ENCODE measurements around the gene TBCK.

The TBCK gene

GRCh38 chr4:106297245-106298035, 18.6 kb downstream of the TBCK start:
- H3K36me3 ChIP-seq (ENCODE audit: insufficient read depth, low read length): peaks cover 18% of the 10 kb centered on the region; the same call in 1 of the 2 replicates

DNA sequence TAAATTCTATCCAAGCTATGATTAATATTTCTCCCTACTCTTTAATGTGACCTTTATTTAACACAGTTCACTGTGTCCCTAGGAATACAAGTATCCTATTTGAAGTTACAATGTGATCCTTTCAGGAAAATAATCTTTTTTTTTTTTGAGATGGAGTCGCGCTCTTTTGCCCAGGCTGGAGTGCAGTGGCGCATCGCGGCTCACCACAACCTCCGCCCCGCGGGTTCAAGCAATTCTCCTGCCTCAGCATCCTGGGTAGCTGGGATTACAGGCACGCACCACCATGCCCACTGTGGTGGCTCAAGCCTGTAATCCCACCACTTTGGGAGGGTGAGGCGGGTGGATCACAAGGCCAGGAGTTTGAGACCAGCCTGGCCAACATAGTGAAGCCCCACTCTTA, 21.9 kb downstream of the TBCK start:
- no peaks in the 10 kb centered on the region for H3K9me2 ChIP-seq (replicated peaks; ENCODE audit: low read depth, low read length)
- H3K4me1 ChIP-seq (ENCODE audit: insufficient read depth, low read length, poor library complexity, severe bottlenecking): no peaks in the 10 kb centered on the region
- H3K9ac ChIP-seq (ENCODE audit: low read depth, low read length, poor library complexity, severe bottlenecking): no peak overlapping the region
- peaks cover 27% of the 10 kb centered on the region; the same call in 1 of the 2 replicates for H3K36me3 ChIP-seq (ENCODE audit: insufficient read depth, low read length)
- H3K27me3 ChIP-seq (ENCODE audit: insufficient read depth, low read length, poor library complexity, severe bottlenecking): no peaks in the 10 kb centered on the region
- H3K9me3 ChIP-seq (ENCODE audit: insufficient read depth, low read depth, low read length): no peaks in the 10 kb centered on the region
- no peak overlapping the region for H3K4me2 ChIP-seq (ENCODE audit: low read depth, low read length, poor library complexity, severe bottlenecking)
- no peaks in the 10 kb centered on the region for H4K20me1 ChIP-seq (ENCODE audit: insufficient read depth, low read length, poor library complexity, severe bottlenecking)
- H3K4me3 ChIP-seq (ENCODE audit: low read length, poor library complexity, severe bottlenecking): no peak overlapping the region
- no peak overlapping the region for H2AFZ ChIP-seq (ENCODE audit: low read length)
- H3F3A ChIP-seq (ENCODE audit: low read depth): no peaks in the 10 kb centered on the region
- no peaks in the 10 kb centered on the region for H3K79me2 ChIP-seq (ENCODE audit: insufficient read depth, low read length)
- TF ChIP-seq EZH2phosphoT487 (IDR thresholded peaks at IDR 0.05; ENCODE audit: borderline replicate concordance) (no peak), CTCF (conservative IDR thresholded peaks at IDR 0.05; ENCODE audit: low read length) (no peak)

More at GRCh38 chr4:106297245-106298035, 18.6 kb downstream of the TBCK start:
- Histone ChIP-seq H3K9ac (ENCODE audit: low read depth, low read length, poor library complexity, severe bottlenecking) (no peak overlapping the region), H3K4me1 (ENCODE audit: insufficient read depth, low read length, poor library complexity, severe bottlenecking) (no peaks in the 10 kb centered on the region), H3K27me3 (ENCODE audit: insufficient read depth, low read length, poor library complexity, severe bottlenecking) (no peaks in the 10 kb centered on the region), H3K9me3 (ENCODE audit: insufficient read depth, low read depth, low read length) (no peaks in the 10 kb centered on the region), H3K4me3 (ENCODE audit: low read length, poor library complexity, severe bottlenecking) (no peak overlapping the region), H2AFZ (ENCODE audit: low read length) (no peak overlapping the region), H4K20me1 (ENCODE audit: insufficient read depth, low read length, poor library complexity, severe bottlenecking) (no peaks in the 10 kb centered on the region), H3K4me2 (ENCODE audit: low read depth, low read length, poor library complexity, severe bottlenecking) (no peak overlapping the region), H3F3A (ENCODE audit: low read depth) (no peaks in the 10 kb centered on the region), H3K79me2 (ENCODE audit: insufficient read depth, low read length) (no peaks in the 10 kb centered on the region), H3K9me2 (replicated peaks; ENCODE audit: low read depth, low read length) (no peaks in the 10 kb centered on the region)
- TF ChIP-seq EZH2phosphoT487 (IDR thresholded peaks at IDR 0.05; ENCODE audit: borderline replicate concordance) (no peak), CTCF (conservative IDR thresholded peaks at IDR 0.05; ENCODE audit: low read length) (no peak)

GRCh38 chr4:106291678-106292077, 24.3 kb downstream of the TBCK start:
- H3K79me2 ChIP-seq (ENCODE audit: insufficient read depth, low read length): no peaks in the 10 kb centered on the region
- peaks cover 27% of the 10 kb centered on the region; the same call in 1 of the 2 replicates for H3K36me3 ChIP-seq (ENCODE audit: insufficient read depth, low read length)
- H3K4me3 ChIP-seq (ENCODE audit: low read length, poor library complexity, severe bottlenecking): no peak overlapping the region
- TF ChIP-seq EZH2phosphoT487 (IDR thresholded peaks at IDR 0.05; ENCODE audit: borderline replicate concordance) (no peak), CTCF (conservative IDR thresholded peaks at IDR 0.05; ENCODE audit: low read length) (no peak)
- H3K4me2 ChIP-seq (ENCODE audit: low read depth, low read length, poor library complexity, severe bottlenecking): no peak overlapping the region
- no peak overlapping the region for H2AFZ ChIP-seq (ENCODE audit: low read length)
- no peaks in the 10 kb centered on the region for H4K20me1 ChIP-seq (ENCODE audit: insufficient read depth, low read length, poor library complexity, severe bottlenecking)
- no peaks in the 10 kb centered on the region for H3K4me1 ChIP-seq (ENCODE audit: insufficient read depth, low read length, poor library complexity, severe bottlenecking)
- H3K27me3 ChIP-seq (ENCODE audit: insufficient read depth, low read length, poor library complexity, severe bottlenecking): no peaks in the 10 kb centered on the region
- H3K9ac ChIP-seq (ENCODE audit: low read depth, low read length, poor library complexity, severe bottlenecking): no peak overlapping the region
- H3K9me2 ChIP-seq (replicated peaks; ENCODE audit: low read depth, low read length): no peaks in the 10 kb centered on the region
- no peaks in the 10 kb centered on the region for H3F3A ChIP-seq (ENCODE audit: low read depth)
- no peaks in the 10 kb centered on the region for H3K9me3 ChIP-seq (ENCODE audit: insufficient read depth, low read depth, low read length)

All from Loucy (cell line).